DMS 273 (cell line): ENCODE data around the gene KCNK4.
A peak's percentile ranks its signal among the peaks of the same experiment; 100 is the strongest.
"Not testable (repeated sequence)": the region's sequence is repeated elsewhere in the genome, so short reads cannot be mapped to it uniquely, and the experiment has no call there.

Experiments
- DNase-seq: peaks from one replicate; lab custom pipeline; 2025; ENCODE audit not compliant: unreplicated experiment; lab: John Stamatoyannopoulos, UW

The KCNK4 gene

DNA sequence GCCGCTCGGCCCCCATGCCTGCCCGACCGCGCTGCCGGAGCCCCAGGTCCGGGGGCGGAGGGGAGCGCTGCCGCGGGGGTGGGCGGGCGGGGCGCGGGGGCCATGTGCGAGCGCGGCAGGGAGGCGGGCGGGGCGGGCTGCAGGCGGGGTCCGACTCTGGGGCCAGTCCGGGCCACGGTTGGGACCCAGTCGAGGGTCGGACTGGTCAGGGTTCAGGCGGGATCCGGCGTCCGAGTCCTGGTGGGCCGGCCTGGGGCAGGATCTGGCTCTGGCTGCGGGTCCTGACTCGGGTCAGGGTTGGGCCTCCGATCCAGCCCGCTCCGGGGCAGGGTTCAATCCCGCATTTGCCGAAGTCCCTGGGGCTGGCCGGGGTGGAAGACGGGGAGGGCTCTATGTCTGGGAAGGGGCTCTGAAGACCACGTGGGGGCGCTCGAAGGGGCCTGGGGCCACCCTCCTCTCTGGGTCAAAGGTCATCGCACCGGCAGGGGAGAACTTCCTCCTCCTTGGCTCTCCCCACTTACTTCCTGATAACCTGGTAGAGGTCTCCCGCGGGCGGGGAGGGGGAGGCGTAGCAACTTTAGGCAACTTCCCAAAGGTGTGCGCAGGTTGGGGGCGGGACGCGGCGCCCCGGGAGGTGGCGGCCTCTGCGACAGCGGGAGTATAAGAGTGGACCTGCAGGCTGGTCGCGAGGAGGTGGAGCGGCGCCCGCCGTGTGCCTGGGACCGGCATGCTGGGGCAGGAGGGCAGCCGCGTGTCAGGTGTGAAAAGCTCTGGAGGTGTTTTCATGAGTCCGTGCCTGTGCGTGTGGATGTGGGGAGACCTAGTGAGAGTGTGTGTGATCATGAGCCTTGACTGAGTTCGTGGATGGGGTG lies 14.8 kb downstream of the KCNK4 start:
- peak; percentile 64 for DNase-seq

DNA sequence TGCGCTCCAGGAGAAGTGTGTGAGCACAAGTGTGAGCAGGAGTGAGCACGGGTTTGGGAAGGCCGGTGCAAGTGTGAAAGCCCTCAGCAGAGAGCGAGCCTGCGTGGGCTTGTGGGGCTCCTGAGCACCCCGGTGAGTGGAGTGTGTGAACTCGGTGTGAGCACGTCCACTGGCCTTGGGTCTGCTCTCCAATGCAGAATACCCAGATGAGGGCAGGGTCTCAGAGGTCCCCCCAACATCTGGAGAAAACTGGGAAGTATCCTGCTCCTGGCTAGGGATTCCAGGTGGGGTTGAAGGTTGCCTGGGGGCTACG lies 15.4 kb downstream of the KCNK4 start:
- no peak for DNase-seq

DNA sequence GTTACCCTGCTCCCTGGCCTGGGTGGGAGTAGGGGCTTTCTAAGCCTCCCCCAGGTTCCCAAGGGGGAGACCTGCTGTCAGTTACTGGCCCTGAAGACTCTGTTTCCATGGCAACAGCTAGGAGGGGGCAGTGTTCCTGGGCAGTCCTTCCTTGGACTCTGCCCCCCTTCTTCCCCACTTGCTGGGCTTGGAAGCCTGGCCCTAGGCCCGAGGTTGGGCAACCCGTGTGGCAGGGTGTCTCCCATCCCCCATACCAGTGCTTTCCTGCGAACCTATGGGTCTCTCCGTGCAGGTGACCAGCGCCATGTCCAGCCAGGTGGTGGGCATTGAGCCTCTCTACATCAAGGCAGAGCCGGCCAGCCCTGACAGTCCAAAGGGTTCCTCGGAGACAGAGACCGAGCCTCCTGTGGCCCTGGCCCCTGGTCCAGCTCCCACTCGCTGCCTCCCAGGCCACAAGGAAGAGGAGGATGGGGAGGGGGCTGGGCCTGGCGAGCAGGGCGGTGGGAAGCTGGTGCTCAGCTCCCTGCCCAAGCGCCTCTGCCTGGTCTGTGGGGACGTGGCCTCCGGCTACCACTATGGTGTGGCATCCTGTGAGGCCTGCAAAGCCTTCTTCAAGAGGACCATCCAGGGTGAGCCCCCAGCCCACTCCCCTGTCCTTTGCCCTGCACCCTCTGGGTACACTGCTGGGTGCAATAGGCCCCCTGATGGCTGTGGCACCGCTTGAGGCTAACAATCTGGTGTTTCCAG lies 15.9 kb downstream of the KCNK4 start:
- DNase-seq: peak; percentile 31

DNA sequence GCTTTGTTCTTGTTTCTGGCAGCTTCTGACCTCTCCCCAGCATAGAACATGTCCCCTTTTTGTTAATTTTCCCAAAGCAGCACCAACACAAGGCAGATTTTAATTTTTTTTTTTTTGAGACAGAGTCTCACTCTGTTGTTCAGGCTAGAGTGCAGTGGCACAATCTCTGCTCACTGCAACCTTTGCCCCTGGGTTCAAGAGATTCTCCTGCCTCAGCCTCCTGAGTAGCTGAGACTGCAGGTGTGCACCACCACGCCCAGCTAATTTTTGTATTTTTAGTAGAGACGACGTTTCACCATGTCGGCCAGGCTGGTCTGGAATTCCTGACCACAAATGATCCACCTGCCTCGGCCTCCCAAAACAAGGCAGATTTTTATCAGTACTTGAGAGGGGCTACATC lies 16.7 kb downstream of the KCNK4 start:
- not testable (repeated sequence) for DNase-seq

DNA sequence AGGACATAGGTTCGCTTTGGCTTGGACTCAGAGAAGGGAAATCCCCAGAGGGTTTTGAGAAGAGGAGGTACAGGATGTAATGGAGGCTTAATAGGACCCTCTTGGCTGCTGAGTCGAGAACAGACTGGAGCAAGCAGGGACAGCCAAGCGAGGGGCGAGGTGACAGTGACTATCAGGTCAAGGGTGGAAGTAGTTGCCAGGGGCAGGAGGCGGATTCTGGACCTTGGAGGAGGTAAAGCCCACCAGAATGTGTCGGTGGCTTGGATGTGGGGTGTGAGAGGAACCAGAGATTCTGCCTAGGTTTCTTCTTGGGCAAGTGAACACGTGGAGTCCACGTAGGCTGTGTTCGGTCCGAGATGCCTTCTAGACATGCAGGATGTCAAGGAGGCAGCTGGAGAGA lies 21.8 kb downstream of the KCNK4 start:
- no peak for DNase-seq

DNA sequence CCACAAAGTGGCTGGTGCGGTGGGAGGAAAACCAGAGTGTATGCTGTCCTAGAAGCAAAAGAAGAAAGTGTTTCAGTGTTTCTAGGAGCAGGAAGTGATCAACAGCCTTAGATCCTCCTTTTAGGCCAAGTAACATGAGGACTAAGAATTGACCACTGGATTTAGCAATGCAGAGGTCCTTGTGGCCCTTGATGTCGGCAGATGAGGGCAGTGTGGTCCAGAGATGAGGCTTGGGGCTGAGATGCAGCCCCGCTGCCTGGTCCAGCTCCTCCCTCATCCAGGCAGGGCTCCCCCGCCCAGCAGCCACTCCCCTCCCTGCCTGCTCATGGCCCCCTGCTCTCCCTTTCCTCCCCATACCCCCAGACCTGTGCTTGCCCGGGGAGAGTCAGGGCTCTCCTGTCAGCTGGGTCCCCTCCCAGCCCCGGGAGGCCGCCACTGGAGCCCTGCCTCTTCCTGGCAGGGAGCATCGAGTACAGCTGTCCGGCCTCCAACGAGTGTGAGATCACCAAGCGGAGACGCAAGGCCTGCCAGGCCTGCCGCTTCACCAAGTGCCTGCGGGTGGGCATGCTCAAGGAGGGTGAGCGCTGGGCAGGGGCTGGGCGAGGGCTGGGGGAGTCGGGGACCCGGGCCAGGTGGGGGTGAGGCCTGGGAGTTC lies 22.5 kb downstream of the KCNK4 start:
- DNase-seq: no peak

DNA sequence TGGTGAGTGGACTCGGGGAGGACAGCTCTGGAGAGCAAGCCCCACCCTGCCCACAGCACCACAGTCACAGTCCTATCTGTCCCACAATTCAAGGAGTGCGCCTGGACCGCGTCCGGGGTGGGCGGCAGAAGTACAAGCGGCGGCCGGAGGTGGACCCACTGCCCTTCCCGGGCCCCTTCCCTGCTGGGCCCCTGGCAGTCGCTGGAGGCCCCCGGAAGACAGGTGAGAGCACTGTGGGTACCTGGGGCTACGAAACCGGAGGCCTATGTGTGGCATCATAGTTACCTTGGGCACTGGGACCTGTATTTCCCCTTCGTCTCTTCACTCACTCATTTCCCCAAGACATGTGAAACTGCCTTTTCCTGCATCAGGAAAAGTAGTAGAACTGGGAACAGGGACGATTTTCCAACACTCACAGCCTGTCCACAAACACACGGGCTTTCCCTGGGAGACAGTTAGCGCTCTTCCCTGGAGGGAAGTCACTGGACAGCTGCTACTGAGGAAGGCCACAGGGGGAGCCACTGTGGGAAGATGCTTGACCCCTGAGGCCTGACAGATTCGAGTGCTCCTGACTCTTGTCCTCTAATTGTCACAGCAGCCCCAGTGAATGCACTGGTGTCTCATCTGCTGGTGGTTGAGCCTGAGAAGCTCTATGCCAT lies 23.2 kb downstream of the KCNK4 start:
- no peak for DNase-seq

DNA sequence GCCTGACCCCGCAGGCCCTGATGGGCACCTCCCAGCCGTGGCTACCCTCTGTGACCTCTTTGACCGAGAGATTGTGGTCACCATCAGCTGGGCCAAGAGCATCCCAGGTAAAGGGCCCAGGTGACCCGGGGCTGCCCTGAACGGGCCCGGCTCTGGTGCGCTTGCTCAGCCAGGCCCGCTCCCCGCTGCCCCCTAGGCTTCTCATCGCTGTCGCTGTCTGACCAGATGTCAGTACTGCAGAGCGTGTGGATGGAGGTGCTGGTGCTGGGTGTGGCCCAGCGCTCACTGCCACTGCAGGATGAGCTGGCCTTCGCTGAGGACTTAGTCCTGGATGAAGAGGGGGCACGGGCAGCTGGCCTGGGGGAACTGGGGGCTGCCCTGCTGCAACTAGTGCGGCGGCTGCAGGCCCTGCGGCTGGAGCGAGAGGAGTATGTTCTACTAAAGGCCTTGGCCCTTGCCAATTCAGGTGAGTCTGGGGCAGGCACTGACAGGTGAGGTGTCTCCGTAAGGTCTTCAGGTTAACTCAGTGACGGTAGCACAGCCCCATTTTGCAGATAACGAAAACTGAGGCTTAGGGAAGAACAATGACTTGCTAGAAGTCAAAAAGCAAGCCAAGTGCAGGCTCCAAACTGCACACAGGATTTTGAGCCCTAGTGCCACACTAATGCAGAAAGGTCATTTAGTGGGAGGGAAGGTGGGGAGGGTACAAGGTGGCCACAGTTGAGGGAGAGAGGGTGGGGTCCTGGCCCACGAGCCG lies 23.9 kb downstream of the KCNK4 start:
- DNase-seq: no peak

DNA sequence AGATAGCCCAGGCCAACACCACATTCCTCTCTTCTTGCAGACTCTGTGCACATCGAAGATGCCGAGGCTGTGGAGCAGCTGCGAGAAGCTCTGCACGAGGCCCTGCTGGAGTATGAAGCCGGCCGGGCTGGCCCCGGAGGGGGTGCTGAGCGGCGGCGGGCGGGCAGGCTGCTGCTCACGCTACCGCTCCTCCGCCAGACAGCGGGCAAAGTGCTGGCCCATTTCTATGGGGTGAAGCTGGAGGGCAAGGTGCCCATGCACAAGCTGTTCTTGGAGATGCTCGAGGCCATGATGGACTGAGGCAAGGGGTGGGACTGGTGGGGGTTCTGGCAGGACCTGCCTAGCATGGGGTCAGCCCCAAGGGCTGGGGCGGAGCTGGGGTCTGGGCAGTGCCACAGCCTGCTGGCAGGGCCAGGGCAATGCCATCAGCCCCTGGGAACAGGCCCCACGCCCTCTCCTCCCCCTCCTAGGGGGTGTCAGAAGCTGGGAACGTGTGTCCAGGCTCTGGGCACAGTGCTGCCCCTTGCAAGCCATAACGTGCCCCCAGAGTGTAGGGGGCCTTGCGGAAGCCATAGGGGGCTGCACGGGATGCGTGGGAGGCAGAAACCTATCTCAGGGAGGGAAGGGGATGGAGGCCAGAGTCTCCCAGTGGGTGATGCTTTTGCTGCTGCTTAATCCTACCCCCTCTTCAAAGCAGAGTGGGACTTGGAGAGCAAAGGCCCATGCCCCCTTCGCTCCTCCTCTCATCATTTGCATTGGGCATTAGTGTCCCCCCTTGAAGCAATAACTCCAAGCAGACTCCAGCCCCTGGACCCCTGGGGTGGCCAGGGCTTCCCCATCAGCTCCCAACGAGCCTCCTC lies 24.8 kb downstream of the KCNK4 start:
- not testable (repeated sequence) for DNase-seq

DNA sequence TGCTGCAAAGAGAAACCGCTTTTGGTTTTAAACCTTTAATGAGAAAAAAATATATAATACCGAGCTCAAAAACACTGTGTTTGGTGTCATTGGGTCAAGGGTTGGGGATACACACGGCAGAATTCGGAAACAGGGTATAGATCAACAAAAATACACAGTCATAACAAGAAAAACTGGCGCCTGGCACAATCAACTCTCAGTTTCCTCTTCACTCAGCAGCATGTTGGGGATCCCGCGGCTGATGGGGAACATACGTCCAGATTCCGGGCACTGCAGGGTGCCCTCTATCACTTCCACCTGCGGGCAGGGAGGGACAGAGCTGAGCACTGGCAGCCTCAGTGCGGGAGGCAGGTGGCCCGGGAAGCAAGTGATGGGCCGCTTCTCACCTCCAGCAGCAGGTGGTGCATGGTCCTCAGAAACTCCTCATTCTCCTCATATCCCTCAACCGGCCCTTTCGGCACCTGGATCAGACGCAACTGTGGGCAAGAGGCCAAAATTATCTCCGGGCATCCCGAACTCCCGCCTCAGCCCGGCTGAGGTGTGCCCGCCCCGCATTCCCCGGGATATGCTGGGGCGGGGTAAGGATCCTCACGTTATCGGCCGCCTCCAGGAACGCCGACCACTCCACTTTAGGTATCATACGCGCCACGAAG lies 25.7 kb downstream of the KCNK4 start:
- peak; percentile 75 for DNase-seq

DNA sequence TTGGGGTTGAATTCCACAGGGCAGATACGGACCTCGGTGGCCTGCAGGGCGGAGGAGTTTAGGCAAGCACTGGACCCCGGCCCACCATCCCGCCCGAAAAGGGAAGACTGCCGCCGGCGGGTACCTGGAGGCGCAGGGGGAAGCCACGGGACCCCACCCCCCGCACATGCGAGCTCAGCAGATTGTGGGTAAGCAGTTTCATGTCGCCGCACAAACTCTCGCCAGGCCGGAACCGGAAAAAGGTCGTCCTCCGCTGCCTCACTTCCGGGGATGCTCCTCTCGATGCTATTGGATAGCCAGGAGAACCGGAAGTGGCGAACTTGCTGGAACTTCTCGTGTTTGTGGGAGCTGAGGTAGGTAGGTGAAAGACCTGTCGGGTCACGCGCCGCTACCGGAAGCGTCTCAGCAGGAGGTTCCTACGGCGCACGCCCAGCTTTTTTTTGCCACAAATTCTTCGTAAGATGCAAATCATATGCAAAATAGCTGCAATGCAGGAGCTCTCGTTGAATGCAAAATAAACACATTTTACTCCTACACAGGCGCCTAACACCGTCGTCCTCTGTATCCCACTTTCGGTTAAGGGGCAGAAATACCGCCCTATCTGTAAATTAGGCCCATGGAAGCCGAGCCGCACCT lies 26.3 kb downstream of the KCNK4 start, which contains the start of gene TRMT112:
TSS of gene TRMT112 (minus strand) at position 235 of the 636 bp plus-strand sequence. CDS start at position 202, 33 bp downstream.
- peak; percentile 95 for DNase-seq

DNA sequence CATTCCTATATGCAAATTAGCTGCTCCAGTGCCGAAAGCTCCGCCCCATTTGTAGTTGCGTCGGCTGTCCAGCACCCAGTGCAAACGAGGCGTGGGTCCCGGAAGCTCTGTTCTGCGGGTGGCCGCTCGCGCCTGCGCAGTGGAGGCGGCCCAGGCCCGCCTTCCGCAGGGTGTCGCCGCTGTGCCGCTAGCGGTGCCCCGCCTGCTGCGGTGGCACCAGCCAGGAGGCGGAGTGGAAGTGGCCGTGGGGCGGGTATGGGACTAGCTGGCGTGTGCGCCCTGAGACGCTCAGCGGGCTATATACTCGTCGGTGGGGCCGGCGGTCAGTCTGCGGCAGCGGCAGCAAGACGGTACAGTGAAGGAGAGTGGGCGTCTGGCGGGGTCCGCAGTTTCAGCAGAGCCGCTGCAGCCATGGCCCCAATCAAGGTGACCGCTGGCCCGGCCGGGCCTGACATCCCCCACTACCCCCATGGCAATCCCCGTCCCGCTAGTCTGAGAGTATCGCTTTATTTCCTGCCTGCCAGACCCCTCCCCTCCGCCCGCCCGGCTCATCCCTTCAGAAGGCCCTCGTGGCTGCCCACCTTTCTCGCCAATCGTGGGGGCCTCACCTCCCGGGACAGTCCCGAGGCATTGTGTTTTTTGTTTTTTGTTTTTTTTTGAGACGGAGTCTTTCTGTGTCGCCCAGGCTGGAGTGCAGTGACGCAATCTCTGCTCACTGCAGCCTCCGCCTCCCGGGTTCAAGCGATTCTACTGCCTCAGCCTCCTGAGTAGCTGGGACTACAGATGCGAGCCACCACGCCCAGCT lies 27.1 kb downstream of the KCNK4 start, which contains the start of gene PRDX5:
TSS of gene PRDX5 (plus strand) at position 161 of the 805 bp plus-strand sequence. CDS start at position 256, 95 bp downstream.
- DNase-seq: peak; percentile 94

DNA sequence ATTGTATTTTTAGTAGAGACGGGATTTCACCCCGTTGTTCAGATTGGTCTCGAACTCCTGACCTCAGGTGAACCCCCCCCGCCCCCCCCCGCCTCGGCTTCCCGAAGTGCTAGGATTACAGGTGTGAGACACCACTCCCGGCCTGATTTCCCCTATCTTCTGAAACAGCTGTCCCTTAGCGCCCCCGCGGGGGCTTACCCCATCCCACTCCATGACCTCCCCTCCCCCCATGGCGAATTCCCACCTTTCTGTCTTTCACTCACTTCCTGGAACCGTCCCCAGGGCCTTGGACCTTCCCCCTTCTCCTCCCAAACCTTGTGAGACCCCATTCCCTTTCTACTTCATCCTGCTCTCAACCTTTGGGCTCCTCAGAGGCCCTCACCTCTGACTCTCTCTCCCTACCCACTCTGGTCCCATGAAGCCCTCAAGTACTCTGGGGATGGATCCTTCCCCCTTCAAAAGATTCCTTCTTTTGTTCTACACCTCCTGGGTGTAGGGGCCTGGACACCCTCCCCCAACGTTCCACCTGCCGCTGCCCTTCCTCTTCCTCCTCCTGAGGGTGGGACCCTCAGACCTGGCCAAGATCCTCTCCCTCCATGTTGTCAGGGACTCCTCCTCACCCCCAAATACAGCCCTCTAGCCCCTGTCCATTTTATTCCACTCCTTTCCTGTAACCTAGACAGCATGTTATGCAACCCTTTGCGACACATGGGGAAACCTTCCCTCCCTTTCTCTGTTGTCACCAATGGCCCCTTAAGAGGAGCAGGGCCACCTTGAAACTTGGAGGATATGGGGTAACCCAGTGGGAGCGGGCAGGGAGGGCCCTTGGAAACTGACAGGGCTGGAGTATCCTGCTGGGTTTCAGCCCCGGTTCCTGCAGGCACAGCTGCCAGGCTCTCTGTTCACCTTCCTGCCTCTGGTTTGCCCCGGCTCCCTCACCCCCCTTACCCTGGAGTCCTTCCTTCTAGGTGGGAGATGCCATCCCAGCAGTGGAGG lies 28.0 kb downstream of the KCNK4 start:
- DNase-seq: no peak

DNA sequence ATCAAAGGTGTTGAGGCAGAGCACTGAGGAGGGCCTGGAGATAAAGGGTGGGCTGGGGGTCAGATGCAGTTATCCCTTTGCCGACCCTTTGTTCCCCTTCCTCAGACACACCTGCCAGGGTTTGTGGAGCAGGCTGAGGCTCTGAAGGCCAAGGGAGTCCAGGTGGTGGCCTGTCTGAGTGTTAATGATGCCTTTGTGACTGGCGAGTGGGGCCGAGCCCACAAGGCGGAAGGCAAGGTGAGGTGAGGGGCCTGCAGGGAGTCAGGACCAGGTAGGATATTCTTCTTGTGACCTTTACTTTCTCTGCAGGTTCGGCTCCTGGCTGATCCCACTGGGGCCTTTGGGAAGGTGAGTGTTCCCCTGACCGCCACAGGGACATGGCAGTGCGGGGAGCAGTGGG lies 29.5 kb downstream of the KCNK4 start:
- no peak for DNase-seq

DNA sequence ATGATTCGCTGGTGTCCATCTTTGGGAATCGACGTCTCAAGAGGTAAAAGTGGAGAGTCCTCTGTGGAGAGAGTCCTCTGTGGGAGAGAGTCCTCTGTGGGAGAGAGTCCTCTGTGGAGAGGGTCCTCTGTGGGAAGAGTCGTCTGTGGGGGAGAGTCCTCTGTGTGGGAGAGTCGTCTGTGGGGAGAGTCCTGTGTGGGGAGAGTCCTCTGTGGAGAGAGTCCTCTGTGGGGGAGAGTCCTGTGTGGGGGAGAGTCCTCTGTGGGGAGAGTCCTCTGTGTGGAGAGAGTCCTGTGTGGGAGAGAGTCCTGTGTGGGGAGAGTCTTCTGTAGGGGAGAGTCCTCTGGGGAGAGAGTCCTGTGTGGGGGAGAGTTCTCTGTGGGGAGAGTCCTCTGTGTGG lies 29.9 kb downstream of the KCNK4 start:
- no peak for DNase-seq

DNA sequence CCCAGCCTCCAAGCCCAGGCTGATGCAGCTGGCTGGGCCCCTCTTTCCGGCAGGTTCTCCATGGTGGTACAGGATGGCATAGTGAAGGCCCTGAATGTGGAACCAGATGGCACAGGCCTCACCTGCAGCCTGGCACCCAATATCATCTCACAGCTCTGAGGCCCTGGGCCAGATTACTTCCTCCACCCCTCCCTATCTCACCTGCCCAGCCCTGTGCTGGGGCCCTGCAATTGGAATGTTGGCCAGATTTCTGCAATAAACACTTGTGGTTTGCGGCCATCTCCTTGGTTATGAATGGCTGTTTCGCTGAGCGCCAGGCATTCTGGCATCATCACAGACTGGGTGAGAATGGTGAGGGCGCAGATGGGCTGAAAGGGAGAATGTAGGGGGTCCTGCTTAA lies 30.4 kb downstream of the KCNK4 start:
- no peak for DNase-seq

DNA sequence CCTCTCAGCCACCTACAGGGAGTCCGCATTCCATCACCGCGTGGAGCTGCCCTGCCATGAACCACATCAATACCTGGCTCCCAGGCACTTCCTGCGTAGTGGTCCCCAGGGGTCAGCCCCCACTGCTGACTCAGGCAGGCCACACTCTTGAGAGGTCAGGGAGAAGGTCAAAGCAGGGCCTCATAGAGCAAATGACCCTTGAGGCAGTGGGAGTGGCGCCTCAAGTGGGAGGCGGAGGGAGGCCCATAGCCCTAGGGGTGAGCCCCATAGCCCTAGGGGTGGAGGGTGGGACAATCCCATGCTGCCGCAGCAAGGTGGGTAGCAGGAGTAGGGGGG lies 31.8 kb downstream of the KCNK4 start:
- no peak for DNase-seq
